Heart left ventricle (tissue), 16 donors: Measurements from ENCODE around the gene CSPG4. TPM values are rescaled to one million over a fixed set of nuclear protein-coding genes. Genes with fewer than 3 reads are reported as not detected.

Experiments
- ATAC-seq, 4 donors: fragments of 200-7000 bp; cut with Tn5 transposase; one replicate each; pipeline ENCODE4 v1.9.1; 2020 to 2022; ENCODE audit warnings: moderate library complexity in 4 of 4, mild to moderate bottlenecking in 3 of 4, moderate number of reproducible peaks in 1 of 4
- DNase-seq, 5 donors: peaks; one replicate each; pipeline ENCODE4 v3.0.0-alpha.2; 2020
- H3K27ac ChIP-seq, 12 donors: fragments of 200-600 bp; sonication (generic) in 4 of 12; one replicate each; pipeline versions ENCODE4 v1.5.0 to v1.8.0; 2016 to 2022; ENCODE audit warnings: mild to moderate bottlenecking in 2 of 12
- H3K27me3 ChIP-seq, 9 donors: fragments of 200-600 bp; sonication (generic) in 2 of 9; one replicate each; pipeline versions ENCODE4 v1.5.1 to v1.8.0; 2016 to 2022; ENCODE audit warnings: mild to moderate bottlenecking in 3 of 9
- H3K36me3 ChIP-seq, 9 donors: fragments of 200-600 bp; sonication (generic) in 2 of 9; one replicate each; pipeline versions ENCODE4 v1.5.0 to v1.8.0; 2018 to 2022; ENCODE audit warnings: mild to moderate bottlenecking in 2 of 9
- H3K4me1 ChIP-seq, 12 donors: fragments of 200-600 bp; sonication (generic) in 4 of 12; one replicate each; pipeline versions ENCODE4 v1.5.0 to v1.8.0; 2016 to 2022; ENCODE audit warnings: mild to moderate bottlenecking in 3 of 12
- H3K4me3 ChIP-seq, 12 donors: fragments of 200-600 bp; sonication (generic) in 4 of 12; one replicate each; pipeline versions ENCODE4 v1.5.0 to v1.8.0; 2017 to 2022; ENCODE audit warnings: mild to moderate bottlenecking in 9 of 12, moderate library complexity in 4 of 12
- H3K9me3 ChIP-seq, 12 donors: fragments of 200-600 bp; sonication (generic) in 4 of 12; one replicate each; pipeline versions ENCODE4 v1.5.0 to v1.8.0; 2016 to 2022; ENCODE audit warnings: mild to moderate bottlenecking in 1 of 12
- POLR2A ChIP-seq, 2 donors: fragments of 450-650 bp; IDR thresholded peaks; one replicate each; pipeline ENCODE4 v1.6.1; 2017; ENCODE audit warnings: antibody characterized with exemption in 2 of 2, mild to moderate bottlenecking in 2 of 2, moderate library complexity in 2 of 2
- WGBS, 4 donors: extraction: QIAGEN DNeasy Blood & Tissue Kit in 2 of 4; methylation state at CpG; one replicate each; pipeline versions ENCODE4 v1.1.5 to v1.1.7; 2013 to 2018; 5-methylcytosine and 5-hydroxymethylcytosine counted together
- intact Hi-C, 10 donors: fragments of 100-400 bp; cut with DNase I; formaldehyde crosslinking; loops; one replicate each; pipeline versions ENCODE4 v1.11.1 to v1.14.2; 2022
- polyA plus RNA-seq, 2 donors: library from polyadenylated mRNA; stranded (reverse); fragments of 200-250 nt; gene quantifications; one replicate each; pipeline ENCODE4 v1.2.3, GENCODE V29; 2013
- total RNA-seq, 9 donors: library from RNA; depleted of rRNA in 2 of 9; stranded (reverse); fragments of >200 nt in 2 of 9; fragmentation: NEBNext Ultra II Directional in 3 of 9; extraction: Animal tissue kit (Norgen Biotek cat#: 25700) in 3 of 9; gene quantifications; one replicate each; pipeline versions ENCODE4 v1.1.0 to v1.2.4, GENCODE V29; 2016 to 2023
- TF ChIP-seq, protein P1 (sequence below), 12 donors: fragments of 200-600 bp; sonication (generic) in 4 of 12; IDR thresholded peaks; one replicate each; pipeline versions ENCODE4 v1.5.0 to v1.8.0; 2018 to 2022; ENCODE audit warnings: antibody characterized with exemption in 12 of 12, mild to moderate bottlenecking in 5 of 12
- donor health status: ischemic (EF 13 %, LVEDD 7.1; RV severe dilation, severe dysfunction).
- donor health status: healthy with polysubstance abuse.
- donor health status: DM: no; HTN: yes; CAD: no.
- donor health status: DM: no; HTN: no; CAD: no.
- donor health status: ischemic (EF 25% LVEDD 6.9; RV normal size, moderate dysfunction).
- donor health status: ischemic (EF 25% LVEDD 5.7; RV mildly dilated, moderate dysfunction).
- donor health status: healthy.
- donor health status: DM: yes; HTN: yes; CAD: no.
- donor health status: ischemic (EF 35%, LVEDD 5.7; RV mildly dilated, moderate dysfunction).
- donor health status: nonischemic (EF 11% LVEDD 7.7; RV severe dilation, severe dysfunction).
- donor health status: DM: yes; HTN: yes; CAD: no.
- donor health status: PGD.
- donor health status: ischemic (EF 29% LVEDD 5.4; RV normal size, mild dysfunction).
- donor health status: nonischemic (EF 23%, LVEDD 6.1; RV moderate dilation, normal function).

Gene CSPG4
- total and polyA plus RNA-seq, 11 donors: 8.5 to 46.9 (median 13.9) TPM

DNA sequence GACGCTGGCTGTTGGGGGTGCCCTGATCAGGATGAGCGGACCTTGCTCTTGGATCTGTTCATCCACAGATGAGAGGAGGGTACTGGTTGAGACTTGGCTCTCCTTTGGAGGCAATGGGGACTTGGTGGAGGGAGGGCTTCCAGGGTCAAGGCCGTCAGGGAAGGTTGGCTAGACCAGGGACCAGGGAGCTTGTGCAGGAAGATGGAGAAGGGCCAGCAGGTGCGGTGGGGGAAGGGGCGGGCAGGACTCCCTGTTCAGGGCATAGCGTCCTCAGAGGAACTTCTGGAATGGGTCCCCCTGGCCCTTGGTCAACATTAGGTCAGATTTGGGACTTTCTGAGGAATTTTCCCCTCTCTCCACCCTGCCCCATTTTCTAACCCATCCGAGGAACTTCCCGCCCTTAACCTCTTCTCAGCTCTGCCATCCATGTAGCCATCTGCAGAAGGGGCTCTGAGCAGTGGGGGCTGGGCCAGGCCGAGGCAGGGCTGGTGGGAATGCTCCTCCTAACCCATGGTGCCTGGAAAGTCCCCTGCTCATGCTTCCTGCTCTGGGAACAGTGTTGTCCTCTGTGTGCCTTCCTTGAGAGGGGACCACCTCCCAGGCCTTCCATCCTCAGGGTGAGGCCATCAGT lies 53.4 kb downstream of the CSPG4 start:
- intact Hi-C loops: no loop called here
- H3K4me3 ChIP-seq: no peak overlapping the region
- peak overlapping the region in 7 of 12 donors; percentile 5 to 89 (median 28) for H3K27ac ChIP-seq
- H3K9me3 ChIP-seq: no peaks in the 10 kb centered on the region
- 70 to 78% (median 72%) methylated on average over 9 of the region's 9 CpGs for WGBS, 4 donors
- TF ChIP-seq, protein P1, sequence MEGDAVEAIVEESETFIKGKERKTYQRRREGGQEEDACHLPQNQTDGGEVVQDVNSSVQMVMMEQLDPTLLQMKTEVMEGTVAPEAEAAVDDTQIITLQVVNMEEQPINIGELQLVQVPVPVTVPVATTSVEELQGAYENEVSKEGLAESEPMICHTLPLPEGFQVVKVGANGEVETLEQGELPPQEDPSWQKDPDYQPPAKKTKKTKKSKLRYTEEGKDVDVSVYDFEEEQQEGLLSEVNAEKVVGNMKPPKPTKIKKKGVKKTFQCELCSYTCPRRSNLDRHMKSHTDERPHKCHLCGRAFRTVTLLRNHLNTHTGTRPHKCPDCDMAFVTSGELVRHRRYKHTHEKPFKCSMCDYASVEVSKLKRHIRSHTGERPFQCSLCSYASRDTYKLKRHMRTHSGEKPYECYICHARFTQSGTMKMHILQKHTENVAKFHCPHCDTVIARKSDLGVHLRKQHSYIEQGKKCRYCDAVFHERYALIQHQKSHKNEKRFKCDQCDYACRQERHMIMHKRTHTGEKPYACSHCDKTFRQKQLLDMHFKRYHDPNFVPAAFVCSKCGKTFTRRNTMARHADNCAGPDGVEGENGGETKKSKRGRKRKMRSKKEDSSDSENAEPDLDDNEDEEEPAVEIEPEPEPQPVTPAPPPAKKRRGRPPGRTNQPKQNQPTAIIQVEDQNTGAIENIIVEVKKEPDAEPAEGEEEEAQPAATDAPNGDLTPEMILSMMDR (IDR thresholded peaks at IDR 0.05): no peak
- no peak for TF ChIP-seq POLR2A (IDR thresholded peaks at IDR 0.05)
- peaks cover 0 to 48% (median 33%) of the 10 kb centered on the region in 12 donors for H3K4me1 ChIP-seq
- H3K27me3 ChIP-seq: no peaks in the 10 kb centered on the region
- peak in 2 of 5 donors; percentile 21 for DNase-seq
- peaks cover 0 to 47% (median 34%) of the 10 kb centered on the region in 9 donors for H3K36me3 ChIP-seq
- peak in 1 of 4 donors; percentile 14 for ATAC-seq

GRCh38 chr15:75656813-75657212 lies 55.8 kb downstream of the CSPG4 start:
- H3K4me3 ChIP-seq: no peak overlapping the region
- TF ChIP-seq POLR2A (IDR thresholded peaks at IDR 0.05): no peak
- TF ChIP-seq, protein P1 (IDR thresholded peaks at IDR 0.05): no peak
- ATAC-seq (no peak), DNase-seq (no peak)
- H3K9me3 ChIP-seq: no peaks in the 10 kb centered on the region
- H3K27ac ChIP-seq: no peak overlapping the region
- WGBS, 4 donors: 95 to 96% (median 95%) methylated on average over 22 of the region's 22 CpGs
- intact Hi-C loops: no loop called here
- H3K4me1 ChIP-seq: peaks cover 0 to 70% (median 54%) of the 10 kb centered on the region in 12 donors
- H3K36me3 ChIP-seq: peaks cover 0 to 49% (median 30%) of the 10 kb centered on the region in 9 donors
- H3K27me3 ChIP-seq: no peaks in the 10 kb centered on the region

DNA sequence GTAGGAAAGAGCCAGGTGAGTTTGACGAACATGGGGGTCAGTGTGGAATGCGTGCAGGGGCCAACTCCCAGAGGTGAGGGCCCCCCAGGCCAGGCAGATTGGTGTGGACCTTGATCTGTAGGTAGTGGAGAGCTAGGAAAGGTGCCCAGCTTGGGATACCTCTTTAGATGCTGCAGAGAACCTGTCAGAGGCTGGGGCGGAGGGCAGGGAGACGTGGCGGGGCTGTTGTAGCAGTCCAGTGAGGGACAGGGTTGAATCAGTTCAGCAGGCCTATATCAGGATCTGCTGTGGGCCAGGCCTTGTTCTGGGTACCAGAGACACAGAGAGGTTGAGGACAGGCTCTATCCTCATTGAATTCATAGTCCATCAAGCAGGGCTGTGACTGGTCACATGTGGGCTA lies 56.3 kb downstream of the CSPG4 start:
- TF ChIP-seq, protein P1 (IDR thresholded peaks at IDR 0.05): no peak
- TF ChIP-seq POLR2A (IDR thresholded peaks at IDR 0.05): no peak
- no peak overlapping the region for H3K27ac ChIP-seq
- H3K27me3 ChIP-seq: no peaks in the 10 kb centered on the region
- H3K4me3 ChIP-seq: no peak overlapping the region
- ATAC-seq (no peak), DNase-seq (no peak)
- peaks cover 0 to 49% (median 30%) of the 10 kb centered on the region in 9 donors for H3K36me3 ChIP-seq
- WGBS, 4 donors: 90 to 97% (median 97%) methylated on average over 5 of the region's 5 CpGs
- intact Hi-C loops: no loop called here
- no peaks in the 10 kb centered on the region for H3K9me3 ChIP-seq
- peaks cover 0 to 70% (median 57%) of the 10 kb centered on the region in 12 donors for H3K4me1 ChIP-seq

- H3K4me3 ChIP-seq: no peak overlapping the region
- DNase-seq (no peak), ATAC-seq (no peak)
- WGBS, 4 donors: 76 to 84% (median 80%) methylated on average over 4 of the region's 4 CpGs
- H3K27me3 ChIP-seq: no peaks in the 10 kb centered on the region
- no peak overlapping the region for H3K27ac ChIP-seq
- H3K9me3 ChIP-seq: no peaks in the 10 kb centered on the region
- H3K36me3 ChIP-seq: peaks cover 0 to 50% (median 30%) of the 10 kb centered on the region in 9 donors
- TF ChIP-seq POLR2A (IDR thresholded peaks at IDR 0.05): no peak
- TF ChIP-seq, protein P1 (IDR thresholded peaks at IDR 0.05): no peak
- intact Hi-C loops: no loop called here
- H3K4me1 ChIP-seq: peaks cover 0 to 70% (median 57%) of the 10 kb centered on the region in 12 donors
These were observed 56.7 kb downstream of the CSPG4 start for GRCh38 chr15:75655931-75656330.
